NCI-H187 (cell line): ENCODE data around the gene GIPC2.
"Not testable (repeated sequence)": the region's sequence is repeated elsewhere in the genome, so short reads cannot be mapped to it uniquely, and the experiment has no call there.

Experiments
- DNase-seq, 2 experiments: peaks; one replicate each; lab custom pipeline; 2025; lab: John Stamatoyannopoulos, UW

Gene GIPC2

GRCh38 chr1:78096017-78096416, 50.3 kb downstream of the GIPC2 start:
- DNase-seq, result no peak

- DNase-seq, result no peak
Observed at GRCh38 chr1:78096976-78097375, 51.2 kb downstream of the GIPC2 start.

GRCh38 chr1:78101051-78101450, 55.3 kb downstream of the GIPC2 start:
- no peak for DNase-seq

- no peak for DNase-seq
Observed at GRCh38 chr1:78101514-78101913, 55.7 kb downstream of the GIPC2 start.

GRCh38 chr1:78102082-78102481, 56.3 kb downstream of the GIPC2 start:
- DNase-seq, result no peak

- no peak for DNase-seq
Observed at GRCh38 chr1:78102916-78103315, 57.1 kb downstream of the GIPC2 start.

GRCh38 chr1:78104322-78104721, 58.6 kb downstream of the GIPC2 start:
- DNase-seq, result no peak

- not testable (repeated sequence) for DNase-seq
Observed at GRCh38 chr1:78109659-78110058, 63.9 kb downstream of the GIPC2 start.

- DNase-seq, result no peak
Observed at GRCh38 chr1:78113156-78113916, 67.6 kb downstream of the GIPC2 start.

- peak in 1 of 2 experiments; percentile 28 for DNase-seq
Observed at GRCh38 chr1:78114034-78114956, 68.5 kb downstream of the GIPC2 start.

GRCh38 chr1:78120485-78120884, 74.7 kb downstream of the GIPC2 start:
- not testable (repeated sequence) for DNase-seq

- DNase-seq, result no peak
Observed at GRCh38 chr1:78121710-78122109, 75.9 kb downstream of the GIPC2 start.

GRCh38 chr1:78122389-78122788, 76.6 kb downstream of the GIPC2 start:
- no peak for DNase-seq

- no peak for DNase-seq
Observed at GRCh38 chr1:78126506-78126905, 80.7 kb downstream of the GIPC2 start.

- DNase-seq, result no peak
Observed at GRCh38 chr1:78132174-78132947, 86.6 kb downstream of the GIPC2 start.

GRCh38 chr1:78132948-78133322, 87.2 kb downstream of the GIPC2 start:
- DNase-seq, result no peak

GRCh38 chr1:78136680-78137079, 90.9 kb downstream of the GIPC2 start:
- DNase-seq, result no peak

GRCh38 chr1:78141531-78142231, 95.9 kb downstream of the GIPC2 start:
- no peak for DNase-seq

- DNase-seq, result no peak
Observed at GRCh38 chr1:78142736-78143135, 97.0 kb downstream of the GIPC2 start.

- no peak for DNase-seq
Observed at GRCh38 chr1:78143152-78143551, 97.4 kb downstream of the GIPC2 start.

- no peak for DNase-seq
Observed at GRCh38 chr1:78143673-78144072, 97.9 kb downstream of the GIPC2 start.

- DNase-seq, result no peak
Observed at GRCh38 chr1:78145105-78145580, 99.4 kb downstream of the GIPC2 start.
